Liver (tissue), 9 donors: ENCODE data around the gene MACROH2A2. TPM values are rescaled to one million over a fixed set of nuclear protein-coding genes. Genes with fewer than 3 reads are reported as not detected.

ENCODE experiments used
- DNase-seq: peaks from one replicate; pipeline ENCODE4 v3.0.0-alpha.2; 2017; ENCODE audit warnings: low spot score
- H3K27ac ChIP-seq, 2 donors: one replicate each; pipeline ENCODE4 v1.7.0; 2013; ENCODE audit warnings: inconsistent platforms in 2 of 2, low read length in 2 of 2, control low read depth in 1 of 2, low read depth in 1 of 2, mild to moderate bottlenecking in 1 of 2
- H3K27me3 ChIP-seq, 4 donors: one replicate each; pipeline versions ENCODE4 v1.6.1 to v1.7.0; 2013; ENCODE audit warnings: low read length in 3 of 4, inconsistent platforms in 1 of 4, mild to moderate bottlenecking in 1 of 4, moderate library complexity in 1 of 4; ENCODE audit not compliant: control insufficient read depth in 4 of 4, insufficient read depth in 4 of 4
- H3K36me3 ChIP-seq, 4 donors: one replicate each; pipeline versions ENCODE4 v1.6.1 to v1.7.0; 2013; ENCODE audit warnings: low read length in 3 of 4, mild to moderate bottlenecking in 3 of 4, low read depth in 1 of 4, moderate library complexity in 1 of 4; ENCODE audit not compliant: control insufficient read depth in 4 of 4, insufficient read depth in 3 of 4
- H3K4me1 ChIP-seq, 4 donors: one replicate each; pipeline versions ENCODE4 v1.6.1 to v1.7.0; 2013; ENCODE audit warnings: low read length in 3 of 4, mild to moderate bottlenecking in 3 of 4, moderate library complexity in 1 of 4; ENCODE audit not compliant: control insufficient read depth in 4 of 4, insufficient read depth in 4 of 4
- H3K4me3 ChIP-seq, 3 donors: one replicate each; pipeline versions ENCODE4 v1.6.1 to v1.7.0; 2013; ENCODE audit warnings: low read length in 3 of 3, control low read depth in 1 of 3, low read depth in 1 of 3, mild to moderate bottlenecking in 1 of 3
- H3K9ac ChIP-seq, 2 donors: one replicate each; pipeline ENCODE4 v1.7.0; 2013; ENCODE audit warnings: low read length in 2 of 2, mild to moderate bottlenecking in 2 of 2, moderate library complexity in 2 of 2, control low read depth in 1 of 2, low read depth in 1 of 2
- H3K9me3 ChIP-seq, 4 donors: one replicate each; pipeline versions ENCODE4 v1.6.1 to v1.7.0; 2013; ENCODE audit warnings: low read length in 3 of 4; ENCODE audit not compliant: control insufficient read depth in 4 of 4
- ATF3 ChIP-seq: IDR thresholded peaks from 2 replicates; pipeline ENCODE4 v1.6.1; 2016; ENCODE audit warnings: antibody characterized with exemption
- EGR1 ChIP-seq, 2 donors: IDR thresholded peaks; 2 replicates each; pipeline ENCODE4 v1.6.1; 2016 to 2018; ENCODE audit warnings: antibody characterized with exemption in 2 of 2, low read depth in 2 of 2
- FOXA1 ChIP-seq: IDR thresholded peaks from 2 replicates; pipeline ENCODE4 v1.6.1; 2016; ENCODE audit warnings: antibody characterized with exemption
- FOXA2 ChIP-seq: IDR thresholded peaks from 2 replicates; pipeline ENCODE4 v1.6.1; 2016; ENCODE audit warnings: antibody characterized with exemption
- GABPA ChIP-seq, 2 donors: IDR thresholded peaks in 1 of 2; conservative IDR thresholded peaks in 1 of 2; 2 replicates each; pipeline ENCODE4 v1.6.1; 2016; ENCODE audit warnings: antibody characterized with exemption in 2 of 2, mild to moderate bottlenecking in 1 of 2, moderate library complexity in 1 of 2
- HNF4A ChIP-seq, 2 donors: conservative IDR thresholded peaks; 2 replicates each; pipeline ENCODE4 v1.6.1; 2016; ENCODE audit warnings: antibody characterized with exemption in 2 of 2, mild to moderate bottlenecking in 2 of 2
- HNF4G ChIP-seq: IDR thresholded peaks from 2 replicates; pipeline ENCODE4 v1.6.1; 2016; ENCODE audit warnings: antibody characterized with exemption
- JUND ChIP-seq, 2 donors: IDR thresholded peaks; 2 replicates each; pipeline ENCODE4 v1.6.1; 2016; ENCODE audit warnings: antibody characterized with exemption in 2 of 2
- MAX ChIP-seq: IDR thresholded peaks from 2 replicates; pipeline ENCODE4 v1.6.1; 2016; ENCODE audit warnings: antibody characterized with exemption
- NR2F2 ChIP-seq: IDR thresholded peaks from 2 replicates; pipeline ENCODE4 v1.6.1; 2016; ENCODE audit warnings: antibody characterized with exemption
- RAD21 ChIP-seq, 2 donors: IDR thresholded peaks; 2 replicates each; pipeline ENCODE4 v1.6.1; 2016; ENCODE audit warnings: antibody characterized with exemption in 2 of 2, mild to moderate bottlenecking in 2 of 2
- RXRA ChIP-seq, 2 donors: IDR thresholded peaks; 2 replicates each; pipeline ENCODE4 v1.6.1; 2017 to 2018; ENCODE audit warnings: antibody characterized with exemption in 2 of 2, mild to moderate bottlenecking in 1 of 2
- SP1 ChIP-seq: IDR thresholded peaks from 2 replicates; pipeline ENCODE4 v1.6.1; 2018; ENCODE audit warnings: antibody characterized with exemption, mild to moderate bottlenecking
- TAF1 ChIP-seq: conservative IDR thresholded peaks from 2 replicates; pipeline ENCODE4 v1.6.1; 2016; ENCODE audit warnings: antibody characterized with exemption, mild to moderate bottlenecking
- YY1 ChIP-seq: IDR thresholded peaks from 2 replicates; pipeline ENCODE4 v1.6.1; 2016; ENCODE audit warnings: antibody characterized with exemption, mild to moderate bottlenecking
- ZBTB33 ChIP-seq: IDR thresholded peaks from 2 replicates; pipeline ENCODE4 v1.6.1; 2016; ENCODE audit warnings: antibody characterized with exemption
- WGBS: extraction: QIAGEN DNeasy Blood & Tissue Kit; methylation state at CpG from one replicate; pipeline ENCODE4 v1.1.7; 2013; 5-methylcytosine and 5-hydroxymethylcytosine counted together
- polyA plus RNA-seq, 2 donors: library from polyadenylated mRNA; stranded (reverse) in 1 of 2; unstranded in 1 of 2; fragments of 200-250 nt in 1 of 2; fragments of >200 nt in 1 of 2; fragmentation: Nextera tagmentation in 1 of 2; extraction: Ambion mirVana in 1 of 2; gene quantifications; one replicate each; pipeline versions ENCODE4 v1.2.1 to v1.2.3, GENCODE V29; 2013 to 2015
- total RNA-seq, 2 donors: library from RNA; depleted of rRNA; stranded (reverse); fragments of >200 nt; gene quantifications; one replicate each; pipeline ENCODE4 v1.2.3, GENCODE V29; 2014
- TF ChIP-seq, protein P1 (sequence below): IDR thresholded peaks from 2 replicates; pipeline ENCODE4 v1.6.1; 2016; ENCODE audit warnings: antibody characterized with exemption, mild to moderate bottlenecking
- TF ChIP-seq, protein P2 (sequence below): fragments of 150-350 bp; IDR thresholded peaks from 2 replicates; pipeline ENCODE4 v1.5.1; 2017; ENCODE audit warnings: improper control_type of control experiment, low read depth, low read length; ENCODE audit not compliant: missing input control
- donor health status: healthy.
- donor health status: healthy.
- donor health status: healthy.
- donor health status: healthy.
- donor health status: healthy.

MACROH2A2 gene
- total and polyA plus RNA-seq, 4 donors, result 1.2 to 7.2 (median 3.4) TPM

DNA sequence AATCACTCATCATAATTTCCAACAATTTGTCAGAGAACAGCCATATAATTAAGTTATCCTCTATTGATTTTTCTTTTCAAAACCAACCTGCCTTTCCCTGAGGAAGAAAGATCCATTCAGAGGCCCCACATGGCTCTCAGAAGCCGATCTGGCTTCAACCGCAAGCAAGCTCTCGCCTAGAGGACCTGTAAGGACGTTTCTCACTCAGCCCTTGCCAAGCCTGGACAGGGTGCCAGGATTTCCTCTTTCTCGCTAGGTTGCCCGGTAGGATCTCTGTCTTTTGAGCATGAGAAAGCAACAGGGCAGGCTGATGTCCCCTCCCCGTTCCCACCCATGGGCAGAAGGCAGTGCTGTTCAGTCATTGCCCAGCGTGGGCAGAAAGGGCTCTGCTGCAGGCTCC lies 67.0 kb downstream of the MACROH2A2 start:
- TF ChIP-seq, protein P1, sequence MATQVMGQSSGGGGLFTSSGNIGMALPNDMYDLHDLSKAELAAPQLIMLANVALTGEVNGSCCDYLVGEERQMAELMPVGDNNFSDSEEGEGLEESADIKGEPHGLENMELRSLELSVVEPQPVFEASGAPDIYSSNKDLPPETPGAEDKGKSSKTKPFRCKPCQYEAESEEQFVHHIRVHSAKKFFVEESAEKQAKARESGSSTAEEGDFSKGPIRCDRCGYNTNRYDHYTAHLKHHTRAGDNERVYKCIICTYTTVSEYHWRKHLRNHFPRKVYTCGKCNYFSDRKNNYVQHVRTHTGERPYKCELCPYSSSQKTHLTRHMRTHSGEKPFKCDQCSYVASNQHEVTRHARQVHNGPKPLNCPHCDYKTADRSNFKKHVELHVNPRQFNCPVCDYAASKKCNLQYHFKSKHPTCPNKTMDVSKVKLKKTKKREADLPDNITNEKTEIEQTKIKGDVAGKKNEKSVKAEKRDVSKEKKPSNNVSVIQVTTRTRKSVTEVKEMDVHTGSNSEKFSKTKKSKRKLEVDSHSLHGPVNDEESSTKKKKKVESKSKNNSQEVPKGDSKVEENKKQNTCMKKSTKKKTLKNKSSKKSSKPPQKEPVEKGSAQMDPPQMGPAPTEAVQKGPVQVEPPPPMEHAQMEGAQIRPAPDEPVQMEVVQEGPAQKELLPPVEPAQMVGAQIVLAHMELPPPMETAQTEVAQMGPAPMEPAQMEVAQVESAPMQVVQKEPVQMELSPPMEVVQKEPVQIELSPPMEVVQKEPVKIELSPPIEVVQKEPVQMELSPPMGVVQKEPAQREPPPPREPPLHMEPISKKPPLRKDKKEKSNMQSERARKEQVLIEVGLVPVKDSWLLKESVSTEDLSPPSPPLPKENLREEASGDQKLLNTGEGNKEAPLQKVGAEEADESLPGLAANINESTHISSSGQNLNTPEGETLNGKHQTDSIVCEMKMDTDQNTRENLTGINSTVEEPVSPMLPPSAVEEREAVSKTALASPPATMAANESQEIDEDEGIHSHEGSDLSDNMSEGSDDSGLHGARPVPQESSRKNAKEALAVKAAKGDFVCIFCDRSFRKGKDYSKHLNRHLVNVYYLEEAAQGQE, result no peak
- no peak for TF ChIP-seq RXRA (IDR thresholded peaks at IDR 0.05)
- no peak for TF ChIP-seq FOXA2
- no peak for TF ChIP-seq SP1
- no peak for TF ChIP-seq MAX
- no peak for TF ChIP-seq YY1
- no peak for TF ChIP-seq JUND (IDR thresholded peaks at IDR 0.05)
- no peak for TF ChIP-seq GABPA (IDR thresholded peaks at IDR 0.05 in 1 of 2, conservative IDR thresholded peaks at IDR 0.05 in 1 of 2)
- TF ChIP-seq FOXA1, result no peak
- no peak for TF ChIP-seq TAF1
- no peak for TF ChIP-seq EGR1 (IDR thresholded peaks at IDR 0.05; ENCODE audit: low read depth in 2 of 2)
- TF ChIP-seq ZBTB33, result no peak
- TF ChIP-seq, protein P2, sequence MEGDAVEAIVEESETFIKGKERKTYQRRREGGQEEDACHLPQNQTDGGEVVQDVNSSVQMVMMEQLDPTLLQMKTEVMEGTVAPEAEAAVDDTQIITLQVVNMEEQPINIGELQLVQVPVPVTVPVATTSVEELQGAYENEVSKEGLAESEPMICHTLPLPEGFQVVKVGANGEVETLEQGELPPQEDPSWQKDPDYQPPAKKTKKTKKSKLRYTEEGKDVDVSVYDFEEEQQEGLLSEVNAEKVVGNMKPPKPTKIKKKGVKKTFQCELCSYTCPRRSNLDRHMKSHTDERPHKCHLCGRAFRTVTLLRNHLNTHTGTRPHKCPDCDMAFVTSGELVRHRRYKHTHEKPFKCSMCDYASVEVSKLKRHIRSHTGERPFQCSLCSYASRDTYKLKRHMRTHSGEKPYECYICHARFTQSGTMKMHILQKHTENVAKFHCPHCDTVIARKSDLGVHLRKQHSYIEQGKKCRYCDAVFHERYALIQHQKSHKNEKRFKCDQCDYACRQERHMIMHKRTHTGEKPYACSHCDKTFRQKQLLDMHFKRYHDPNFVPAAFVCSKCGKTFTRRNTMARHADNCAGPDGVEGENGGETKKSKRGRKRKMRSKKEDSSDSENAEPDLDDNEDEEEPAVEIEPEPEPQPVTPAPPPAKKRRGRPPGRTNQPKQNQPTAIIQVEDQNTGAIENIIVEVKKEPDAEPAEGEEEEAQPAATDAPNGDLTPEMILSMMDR, result no peak
- no peak for TF ChIP-seq HNF4A (conservative IDR thresholded peaks at IDR 0.05)
- TF ChIP-seq ATF3, result no peak
- TF ChIP-seq NR2F2, result no peak
- TF ChIP-seq HNF4G, result no peak
- TF ChIP-seq RAD21 (IDR thresholded peaks at IDR 0.05), result no peak
- Histone ChIP-seq H3K9ac (no peak overlapping the region), H3K27me3 (no peaks in the 10 kb centered on the region), H3K36me3 (peaks cover 3 to 33% (median 16%) of the 10 kb centered on the region in 4 donors), H3K27ac (no peak overlapping the region), H3K9me3 (no peaks in the 10 kb centered on the region), H3K4me3 (no peak overlapping the region), H3K4me1 (peaks cover 0 to 6% (median 0%) of the 10 kb centered on the region in 4 donors)
- no peak for DNase-seq
- WGBS, result 84% methylated on average over 8 of the region's 8 CpGs
